HG03108 (cell line): ENCODE measurements around the gene MEIOB.
"Not testable (repeated sequence)": the region's sequence is repeated elsewhere in the genome, so short reads cannot be mapped to it uniquely, and the experiment has no call there.

Experiments used
- ATAC-seq: cut with Tn5 transposase; IDR thresholded peaks from one replicate; pipeline ENCODE4 v1.9.1; 2021; ENCODE audit warnings: moderate library complexity; ENCODE audit not compliant: unreplicated experiment

MEIOB gene, protein sequence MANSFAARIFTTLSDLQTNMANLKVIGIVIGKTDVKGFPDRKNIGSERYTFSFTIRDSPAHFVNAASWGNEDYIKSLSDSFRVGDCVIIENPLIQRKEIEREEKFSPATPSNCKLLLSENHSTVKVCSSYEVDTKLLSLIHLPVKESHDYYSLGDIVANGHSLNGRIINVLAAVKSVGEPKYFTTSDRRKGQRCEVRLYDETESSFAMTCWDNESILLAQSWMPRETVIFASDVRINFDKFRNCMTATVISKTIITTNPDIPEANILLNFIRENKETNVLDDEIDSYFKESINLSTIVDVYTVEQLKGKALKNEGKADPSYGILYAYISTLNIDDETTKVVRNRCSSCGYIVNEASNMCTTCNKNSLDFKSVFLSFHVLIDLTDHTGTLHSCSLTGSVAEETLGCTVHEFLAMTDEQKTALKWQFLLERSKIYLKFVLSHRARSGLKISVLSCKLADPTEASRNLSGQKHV

DNA sequence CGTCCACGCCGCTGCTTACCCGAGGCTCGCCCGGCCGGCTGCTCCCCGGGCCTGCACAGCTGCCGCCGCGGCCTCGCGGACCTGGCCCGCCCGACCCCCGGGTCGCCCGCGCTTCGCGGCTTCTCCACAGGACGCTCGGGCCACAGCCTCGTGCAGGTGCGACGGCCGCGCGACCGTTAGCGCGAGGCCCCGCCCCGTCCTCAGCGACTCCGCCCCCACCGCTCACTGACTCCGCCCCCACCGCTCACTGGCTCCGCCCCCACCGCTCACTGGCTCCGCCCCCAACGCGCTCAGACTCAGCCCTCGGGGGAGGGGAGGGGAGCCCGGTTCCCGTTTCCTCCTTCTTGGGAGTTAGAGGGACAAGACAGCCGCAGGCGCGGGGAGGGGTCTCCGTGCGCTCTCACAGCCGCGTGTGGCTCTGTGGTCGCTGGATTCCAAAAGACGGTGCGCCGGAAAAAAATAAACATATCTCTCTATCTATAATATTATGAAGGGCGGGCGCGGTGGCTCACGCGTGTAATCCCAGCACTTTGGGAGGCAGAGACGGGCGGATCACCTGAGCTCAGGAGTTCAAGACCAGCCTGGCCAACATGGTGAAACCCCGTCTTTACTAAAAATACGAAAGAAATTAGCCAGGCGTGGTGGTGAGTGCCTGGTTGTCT, at the start of gene MEIOB:
Gene MEIOB, minus strand, starts transcription at position 191 of the 662 bp plus-strand sequence. CDS start 3,989 bp downstream, outside the sequence.
- ATAC-seq: no peak

DNA sequence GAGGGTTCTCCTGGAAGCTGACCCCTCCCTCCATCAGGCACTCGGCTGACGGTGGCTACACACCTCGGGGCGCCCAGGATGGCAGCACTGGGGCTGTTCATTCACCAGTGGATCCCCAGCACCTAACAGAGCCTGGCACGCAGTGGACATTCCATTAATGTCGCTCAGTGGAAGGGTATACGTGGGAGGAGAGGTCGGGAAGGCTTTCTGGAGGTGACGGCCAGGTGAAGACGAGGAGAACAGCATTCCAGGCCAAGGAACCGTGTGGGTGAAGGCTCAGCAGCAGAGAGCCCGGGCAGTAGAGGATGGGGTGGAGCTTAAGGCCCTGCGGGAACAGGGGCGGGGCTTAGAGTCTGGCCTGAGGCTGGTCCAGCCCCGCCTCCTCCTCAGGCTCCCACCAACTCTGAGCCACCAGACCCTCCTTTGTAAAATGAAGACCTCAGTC, 48.8 kb upstream of the MEIOB start:
- no peak for ATAC-seq

DNA sequence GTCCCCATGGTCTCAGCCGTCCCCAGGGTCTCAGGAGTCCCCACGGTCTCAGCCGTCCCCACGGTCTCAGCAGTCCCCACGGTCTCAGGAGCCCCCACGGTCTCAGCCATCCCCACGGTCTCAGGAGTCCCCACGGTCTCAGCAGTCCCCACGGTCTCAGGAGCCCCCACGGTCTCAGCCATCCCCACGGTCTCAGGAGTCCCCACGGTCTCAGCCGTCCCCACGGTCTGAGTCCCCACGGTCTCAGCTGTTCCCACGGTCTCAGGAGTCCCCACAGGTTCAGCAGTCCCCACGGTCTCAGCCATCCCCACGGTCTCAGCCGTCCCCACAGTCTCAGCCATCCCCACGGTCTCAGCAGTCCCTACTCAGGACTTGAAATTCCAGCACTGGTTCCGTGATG, 48.2 kb upstream of the MEIOB start:
- ATAC-seq: not testable (repeated sequence)

DNA sequence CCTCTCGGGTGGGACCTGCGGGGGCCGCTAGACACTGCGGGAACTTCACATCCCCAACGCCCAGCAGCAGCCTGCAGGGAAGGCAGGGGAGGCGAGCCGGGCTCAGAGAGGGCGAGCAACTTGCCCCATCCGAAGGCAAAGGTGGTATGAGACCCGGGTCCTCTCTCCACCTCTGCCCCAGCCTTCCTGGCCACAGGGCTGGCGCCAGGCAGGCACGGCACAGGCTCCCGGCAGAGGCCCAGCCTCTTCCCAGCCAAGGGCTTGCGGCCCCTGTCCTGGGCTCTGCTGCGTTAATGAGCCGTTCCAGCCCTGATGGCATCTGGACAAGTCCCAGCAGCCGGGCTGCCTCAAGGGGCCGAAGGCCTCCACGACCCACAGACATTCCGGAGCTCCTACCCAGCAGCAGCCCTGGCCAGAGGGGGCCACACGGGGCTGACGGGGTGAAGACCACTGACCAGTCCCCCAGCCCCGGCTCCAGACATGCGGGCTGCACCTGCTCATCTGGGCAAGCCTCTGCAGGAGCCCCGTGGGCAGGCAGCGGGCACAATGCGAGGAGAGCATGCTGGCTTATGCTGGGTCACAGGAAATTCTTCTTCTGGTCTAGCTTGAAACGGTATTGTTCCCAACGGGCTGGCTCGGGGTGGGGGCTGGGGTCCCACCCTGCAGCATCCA, 47.5 kb upstream of the MEIOB start:
- ATAC-seq: no peak

DNA sequence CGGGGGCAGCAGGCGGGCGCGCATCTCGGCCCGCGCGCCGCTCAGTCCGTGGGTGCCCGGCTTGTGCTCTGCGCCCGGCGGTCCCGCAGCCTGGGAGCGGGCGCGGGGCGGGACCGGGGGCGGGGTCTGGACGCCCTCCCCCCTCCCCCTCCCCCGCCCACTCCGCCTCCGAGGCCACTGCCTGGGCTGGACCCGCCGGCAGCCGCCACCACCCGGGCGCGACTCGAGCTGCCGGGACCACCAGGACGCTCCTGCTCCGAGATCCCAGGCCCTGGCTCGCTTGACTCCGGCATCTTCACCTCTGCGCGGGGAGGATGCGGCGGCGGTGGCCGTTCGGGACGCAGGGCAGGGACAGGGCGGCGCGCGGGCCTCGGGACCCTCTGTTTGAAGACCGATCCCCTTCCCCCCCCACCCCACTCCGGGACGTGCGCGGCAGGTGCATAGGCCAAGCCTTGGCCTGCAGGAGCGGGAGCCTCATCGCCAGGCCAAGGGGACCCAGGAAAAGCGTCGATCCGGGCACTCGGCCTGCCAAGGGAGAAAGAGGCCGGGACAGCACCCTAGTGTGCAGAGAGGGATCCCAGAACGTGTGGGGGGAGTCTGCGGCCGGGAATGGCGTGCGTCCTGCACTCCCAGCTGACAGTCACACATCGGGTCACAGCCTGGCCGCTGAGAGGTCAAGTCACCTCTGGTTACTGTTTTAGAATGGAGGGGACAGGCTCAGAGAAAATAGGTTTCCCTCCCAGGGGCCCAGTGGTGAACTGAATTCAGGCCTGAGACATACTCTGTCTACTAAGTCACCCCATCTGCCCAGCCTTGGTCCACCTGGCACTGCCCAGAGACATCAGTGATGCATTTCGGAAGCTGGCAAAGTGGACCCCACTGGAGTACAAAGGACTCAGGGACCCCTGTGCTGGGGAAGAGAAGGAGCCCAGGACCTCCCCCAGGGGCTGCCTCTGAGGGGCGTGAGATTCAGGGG, 46.7 kb upstream of the MEIOB start, which contains the start of gene HS3ST6:
Gene HS3ST6, minus strand, starts transcription at position 65 of the 976 bp plus-strand sequence. CDS start 92 bp downstream, outside the sequence.
- ATAC-seq: no peak

DNA sequence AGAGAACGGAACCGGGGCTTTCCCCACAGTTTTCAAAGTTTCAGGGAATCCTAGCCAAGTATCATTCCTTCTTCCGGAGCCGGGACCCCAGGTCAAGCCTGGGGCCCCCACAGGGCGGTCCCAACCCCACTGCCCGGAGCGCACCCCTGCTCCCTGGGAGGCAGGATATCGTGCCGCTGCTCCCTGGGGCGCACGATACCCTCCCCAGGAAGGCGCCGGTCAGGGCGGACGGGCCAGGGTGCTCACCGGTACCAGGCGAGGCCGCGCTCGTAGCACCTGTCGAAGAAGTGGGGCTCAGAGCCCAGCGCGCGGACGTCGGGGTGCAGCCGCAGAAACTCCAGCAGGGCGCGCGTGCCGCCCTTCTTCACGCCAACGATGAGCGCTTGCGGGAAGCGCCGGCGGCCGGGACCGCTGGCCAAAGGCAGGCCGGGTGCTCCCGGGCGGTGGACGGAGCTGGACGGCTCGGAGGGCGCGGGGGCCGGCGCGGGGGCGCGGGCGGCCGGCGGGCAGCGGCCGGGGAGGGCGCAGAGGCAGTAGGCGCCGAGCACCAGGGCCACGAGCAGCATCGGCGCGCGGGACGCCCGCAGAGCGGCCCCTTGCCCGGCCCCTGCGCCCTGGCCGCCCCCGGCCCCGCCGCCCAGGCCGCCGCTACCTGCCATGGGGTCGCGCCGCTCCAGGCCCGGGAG, 45.8 kb upstream of the MEIOB start:
- ATAC-seq: no peak

DNA sequence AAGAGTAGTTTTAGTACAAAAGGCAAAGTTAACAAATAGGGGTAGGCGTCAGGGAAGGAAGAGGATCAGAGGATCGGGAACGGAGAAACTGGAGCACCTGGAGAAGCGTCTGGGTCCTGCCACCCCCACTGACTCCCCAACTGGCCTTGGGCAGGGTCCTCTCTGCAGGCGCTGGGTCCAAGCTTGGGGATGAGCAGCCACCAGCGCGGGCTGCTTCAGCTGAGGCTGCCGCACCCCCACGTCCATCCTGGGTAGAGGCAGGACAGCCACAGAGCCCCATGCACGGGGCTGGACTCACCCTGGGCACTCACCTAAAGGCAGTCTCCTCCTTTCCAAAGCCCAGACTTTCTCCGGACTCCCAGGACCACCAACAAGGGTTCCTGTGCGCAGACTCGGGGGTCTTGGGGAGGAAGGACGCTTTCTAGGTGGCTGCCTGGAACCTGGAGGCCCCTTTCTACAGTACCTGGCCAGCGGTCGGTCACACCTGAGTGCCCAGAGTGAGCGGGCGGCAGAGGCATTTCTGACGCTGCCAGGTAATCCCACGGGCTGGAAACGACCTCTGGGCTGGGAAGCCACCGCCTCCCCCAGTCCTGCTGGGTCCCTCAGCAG, 45.2 kb upstream of the MEIOB start:
- no peak for ATAC-seq

DNA sequence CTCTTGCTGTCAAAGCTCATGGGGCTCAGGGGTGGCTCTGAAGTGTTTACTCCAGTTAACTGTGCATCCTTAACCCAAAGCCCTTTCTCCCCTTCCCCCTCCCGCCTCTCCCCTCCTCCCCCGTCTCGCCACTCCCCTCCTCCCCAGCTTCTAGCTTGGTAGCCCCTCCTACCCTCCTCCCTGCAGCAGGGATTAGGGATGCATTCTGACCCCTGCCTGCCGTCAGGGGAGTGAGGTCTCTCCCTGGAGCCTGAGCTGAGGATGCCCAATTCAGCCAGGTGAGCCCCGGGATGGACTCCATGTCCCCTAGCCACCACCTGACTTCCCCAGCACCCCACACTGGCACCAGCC, 44.7 kb upstream of the MEIOB start:
- no peak for ATAC-seq

DNA sequence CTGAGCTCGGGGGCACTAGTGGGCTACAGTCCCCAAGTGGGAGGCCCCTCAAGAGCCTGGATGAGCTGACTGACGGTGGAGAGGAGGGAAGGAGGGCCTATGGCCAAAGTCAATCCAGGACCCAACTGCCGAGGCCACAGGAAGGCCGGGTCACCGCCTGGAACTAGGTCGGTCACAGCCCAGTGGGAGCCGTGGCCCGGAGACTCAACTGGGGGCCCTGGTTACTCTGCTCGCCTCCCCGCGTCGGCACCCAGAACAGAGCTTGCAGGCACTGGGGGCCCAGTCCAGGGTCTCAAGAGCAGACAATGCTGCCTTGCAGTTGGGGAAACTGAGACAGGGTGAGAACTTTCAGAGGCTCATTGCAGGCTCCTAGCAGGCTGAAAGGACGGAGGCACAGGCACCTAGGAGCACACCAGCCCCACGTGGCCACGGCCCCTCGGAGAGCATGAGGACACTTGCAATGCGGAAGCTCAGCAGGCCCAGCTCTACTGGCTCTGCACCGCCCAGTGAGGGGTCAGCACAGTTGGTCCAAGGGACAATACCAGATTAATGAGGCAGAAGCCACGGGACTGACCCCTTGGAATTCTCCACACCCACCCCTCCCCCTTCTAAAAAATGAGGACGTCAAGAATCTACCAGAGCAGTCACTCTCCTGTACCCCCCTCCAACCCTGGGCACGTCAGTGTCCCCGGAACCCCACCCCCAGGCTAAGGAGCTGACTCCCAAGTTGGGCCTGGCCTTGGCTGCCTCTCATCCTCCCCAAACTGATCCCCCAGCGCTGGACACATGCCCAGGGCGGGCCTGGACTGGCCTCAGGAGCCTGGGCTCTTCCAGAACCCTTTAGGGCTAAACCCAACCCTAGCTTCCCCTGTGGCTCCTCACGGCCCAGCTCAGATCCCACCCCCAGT, 44.0 kb upstream of the MEIOB start:
- ATAC-seq: no peak

DNA sequence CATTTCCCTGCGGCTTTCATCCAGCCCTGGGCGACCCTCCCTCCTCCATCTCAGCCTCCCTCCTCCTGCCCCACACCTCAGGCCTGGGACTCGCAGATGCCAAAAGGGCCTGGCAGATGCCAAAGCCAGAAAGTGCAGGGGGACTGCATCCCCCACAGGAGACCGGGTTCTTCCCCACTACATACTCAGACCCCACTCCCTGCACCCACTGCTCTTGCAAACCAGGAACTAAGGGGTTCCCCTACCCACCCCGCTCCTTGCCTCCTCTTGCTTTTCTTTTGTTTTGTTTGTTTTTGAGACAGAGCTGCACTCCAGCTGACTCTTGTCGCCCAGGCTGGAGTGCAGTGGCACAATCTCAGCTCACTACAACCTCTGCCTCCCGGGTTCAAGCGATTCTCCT, 43.0 kb upstream of the MEIOB start:
- ATAC-seq: no peak

DNA sequence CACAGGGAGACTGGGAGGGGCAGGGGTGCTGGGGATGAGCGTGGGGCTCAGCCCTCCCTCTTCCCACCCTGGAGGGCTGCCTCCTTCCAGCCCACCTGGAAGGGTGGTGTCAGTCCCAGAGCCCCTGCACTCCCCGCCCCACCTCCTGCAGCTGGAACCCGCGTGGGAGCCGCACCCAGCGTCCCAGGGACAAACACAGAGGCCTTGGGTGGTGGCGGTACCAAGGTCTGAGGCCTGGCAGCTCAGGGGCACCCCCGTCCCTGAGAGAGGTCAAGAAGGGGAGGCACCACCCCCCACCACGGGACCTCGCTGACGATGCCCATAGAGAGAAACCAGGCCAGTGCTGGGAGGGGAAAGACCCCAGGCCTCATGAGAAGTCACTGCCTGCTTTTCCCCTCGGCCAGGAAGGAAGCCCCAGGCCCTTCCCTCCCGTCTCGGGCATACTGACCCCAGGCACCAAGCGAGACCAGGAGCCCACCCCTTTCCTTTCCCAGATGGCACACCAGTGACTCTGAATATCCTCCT, 42.2 kb upstream of the MEIOB start:
- no peak for ATAC-seq

DNA sequence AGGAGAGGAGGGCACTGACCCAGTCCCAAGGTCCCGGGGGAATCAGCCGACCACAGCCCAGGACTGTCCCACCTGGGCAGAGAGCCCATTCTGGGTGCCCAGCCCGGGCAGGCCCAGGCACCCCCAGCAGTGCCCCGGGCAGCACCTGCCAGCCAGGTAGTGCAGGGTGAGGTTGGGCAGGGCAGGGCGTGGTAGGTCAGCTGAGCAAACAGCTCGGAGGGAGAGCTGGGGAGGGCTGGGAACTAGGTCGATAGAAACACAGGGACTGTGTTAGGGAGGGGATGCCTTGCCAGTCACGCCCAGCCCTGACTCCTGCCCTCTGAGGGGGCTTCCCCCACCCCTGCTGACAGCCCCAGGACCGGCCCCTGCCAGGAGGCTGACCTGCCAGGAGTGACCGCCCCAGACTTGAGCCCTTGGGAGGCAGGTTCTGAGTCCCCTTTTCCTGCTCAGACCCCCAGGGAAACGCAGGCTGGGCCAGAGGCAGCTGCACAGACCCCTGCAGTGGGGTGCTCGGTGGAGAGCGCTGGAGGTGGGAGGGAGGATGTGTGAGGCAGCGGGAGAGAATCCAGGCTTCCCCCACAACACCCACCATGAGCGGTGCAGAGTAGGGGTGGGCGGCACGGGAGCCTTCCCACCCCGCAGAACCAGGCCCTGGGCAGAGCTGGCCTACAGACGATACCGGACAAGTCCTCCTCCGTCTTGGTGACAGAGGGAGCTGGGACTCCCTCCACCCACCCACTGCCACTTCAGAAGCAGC, 41.5 kb upstream of the MEIOB start:
- ATAC-seq: no peak

DNA sequence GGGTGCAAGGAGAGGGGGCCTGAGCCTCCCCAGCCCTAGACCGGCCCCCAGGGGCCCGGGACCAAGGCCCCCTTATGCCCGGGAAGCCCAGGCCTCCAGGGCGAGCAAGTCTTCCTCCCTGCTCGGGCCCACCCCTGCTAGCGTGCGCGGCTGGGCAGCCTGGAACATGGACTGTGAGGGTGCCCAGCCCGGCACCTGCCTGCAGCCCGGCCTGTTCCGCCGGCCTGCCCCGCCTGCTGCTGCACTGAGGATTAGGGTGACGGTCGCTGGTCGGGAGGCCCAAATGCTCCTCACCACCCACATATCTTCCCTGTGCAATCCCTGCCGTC, 40.2 kb upstream of the MEIOB start:
- no peak for ATAC-seq

DNA sequence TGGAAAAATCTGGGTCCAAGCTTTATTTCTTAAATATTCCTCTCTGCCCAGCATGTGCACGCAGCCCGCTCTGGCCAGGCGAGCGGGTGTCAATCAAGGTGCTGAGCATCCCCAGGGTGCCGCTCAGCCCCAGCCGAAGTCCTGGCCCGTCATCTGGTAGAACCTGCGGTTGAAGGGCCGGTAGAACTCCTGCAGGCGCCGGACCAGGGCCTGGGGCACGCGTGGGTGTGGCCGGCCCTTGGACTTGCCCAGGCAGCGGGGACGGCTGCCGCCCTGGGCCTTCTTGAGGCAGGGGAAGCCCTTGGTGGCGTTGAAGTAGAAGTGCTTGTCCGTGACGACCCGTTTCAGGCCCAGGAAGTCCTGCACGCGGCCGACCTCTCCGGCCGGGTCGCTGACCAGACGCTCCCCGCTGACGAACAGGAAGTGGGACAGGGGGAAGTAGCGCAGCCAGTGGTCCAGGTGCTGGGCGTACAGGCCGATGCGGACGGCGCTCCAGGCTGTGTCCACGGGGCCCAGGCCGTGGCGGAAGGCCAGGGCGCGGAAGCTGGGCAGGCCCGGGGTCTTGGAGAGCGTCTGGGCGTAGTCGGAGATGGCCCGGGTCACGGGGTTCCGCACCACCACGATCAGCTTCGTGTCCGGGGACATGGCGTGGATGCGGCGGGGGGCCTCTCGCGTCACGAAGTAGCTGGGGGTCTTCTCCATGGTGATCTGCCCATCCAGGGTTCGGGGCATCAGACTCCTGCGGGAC, 39.7 kb upstream of the MEIOB start:
- ATAC-seq: no peak

DNA sequence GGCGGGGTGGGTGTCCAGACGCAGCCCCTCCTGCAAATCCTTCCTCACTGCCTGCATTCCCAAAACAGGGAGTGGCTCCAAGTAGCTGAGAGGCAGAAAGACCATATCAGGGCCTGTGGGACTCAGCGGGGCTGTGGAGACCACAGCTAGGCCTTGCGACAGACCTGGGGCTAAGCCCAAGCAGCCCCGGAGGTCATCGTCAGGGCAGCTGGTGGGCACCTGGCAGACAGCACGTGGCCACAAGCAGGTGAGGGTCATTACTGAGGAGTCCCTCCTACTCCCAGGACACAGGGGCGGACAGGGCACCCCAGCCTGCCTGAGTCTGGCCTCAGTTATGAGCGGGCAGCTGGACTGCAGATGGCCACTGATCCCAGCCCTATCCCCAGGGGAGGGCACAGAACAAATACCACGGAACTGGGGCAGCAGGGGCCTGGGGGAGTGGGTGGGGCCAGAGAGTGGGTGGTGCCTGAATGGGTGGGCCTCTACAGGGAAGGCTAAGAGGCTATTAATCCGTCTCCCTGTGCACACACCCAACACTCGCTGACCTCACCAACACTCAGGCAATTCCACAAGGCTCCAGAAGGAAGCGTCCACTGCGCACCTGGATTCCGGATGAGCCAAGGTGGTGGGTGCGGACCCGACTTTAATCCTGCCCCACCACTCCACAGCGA, 37.7 kb upstream of the MEIOB start:
- ATAC-seq: no peak

DNA sequence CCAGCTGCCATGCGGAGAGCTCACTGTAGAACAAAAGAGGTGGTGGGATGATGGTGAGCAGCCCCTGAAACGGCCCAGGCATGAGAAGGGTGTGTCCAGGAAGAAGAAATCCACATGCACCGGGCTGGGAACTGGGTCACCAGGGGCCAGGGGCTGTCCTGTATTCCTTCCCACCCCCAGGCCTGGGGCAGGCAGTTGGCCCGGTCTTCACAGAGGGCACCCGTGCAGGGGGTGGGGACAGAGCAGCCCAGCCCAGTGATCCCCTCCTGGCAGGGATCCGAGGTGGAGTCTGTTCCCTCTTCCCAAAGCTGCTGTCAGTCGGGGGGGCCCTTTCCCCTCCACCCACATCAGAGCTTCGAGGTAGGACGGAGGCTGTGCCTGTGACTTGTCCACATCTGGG, 37.0 kb upstream of the MEIOB start:
- no peak for ATAC-seq
